Measurements from ENCODE around the gene NLGN1. TPM values are rescaled to one million over a fixed set of nuclear protein-coding genes. Genes with fewer than 3 reads are reported as not detected.

Gene NLGN1
- total and polyA plus RNA-seq, 12 donors: 0.88 to 19.9 (median 12.6) TPM

DNA sequence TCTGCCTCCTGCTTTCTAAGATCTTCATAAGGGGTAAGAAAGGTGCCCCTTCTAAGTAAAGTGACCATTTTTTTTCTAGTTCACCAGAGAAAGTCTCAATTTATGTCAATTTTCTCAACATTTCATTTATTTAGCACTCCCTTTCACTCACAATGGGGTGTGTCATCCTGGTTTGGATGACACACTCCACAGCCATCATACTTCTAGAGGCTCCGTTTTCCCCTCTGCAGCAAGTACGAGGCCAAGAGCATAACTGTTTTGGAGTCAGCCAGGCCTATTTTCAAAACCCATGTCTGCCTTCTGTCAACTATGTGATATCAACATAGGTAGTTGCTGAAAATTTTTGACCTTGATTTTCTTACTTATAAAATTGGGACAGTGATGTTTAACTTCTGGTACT lies 703.2 kb downstream of the NLGN1 start:
- no peak for TF ChIP-seq CTCF (IDR thresholded peaks at IDR 0.05)
- DNase-seq (no peak), ATAC-seq (no peak)
- Histone ChIP-seq H3K36me3 (no peaks in the 10 kb centered on the region), H3K4me1 (no peaks in the 10 kb centered on the region), H3K4me3 (no peak overlapping the region), H3K9me3 (no peaks in the 10 kb centered on the region), H3K27ac (no peak overlapping the region), H3K27me3 (no peaks in the 10 kb centered on the region)
- intact Hi-C loops (cut with DNase I): no loop called here
- 60 to 61% methylated on average over 2 of the region's 2 CpGs for WGBS, 2 donors

DNA sequence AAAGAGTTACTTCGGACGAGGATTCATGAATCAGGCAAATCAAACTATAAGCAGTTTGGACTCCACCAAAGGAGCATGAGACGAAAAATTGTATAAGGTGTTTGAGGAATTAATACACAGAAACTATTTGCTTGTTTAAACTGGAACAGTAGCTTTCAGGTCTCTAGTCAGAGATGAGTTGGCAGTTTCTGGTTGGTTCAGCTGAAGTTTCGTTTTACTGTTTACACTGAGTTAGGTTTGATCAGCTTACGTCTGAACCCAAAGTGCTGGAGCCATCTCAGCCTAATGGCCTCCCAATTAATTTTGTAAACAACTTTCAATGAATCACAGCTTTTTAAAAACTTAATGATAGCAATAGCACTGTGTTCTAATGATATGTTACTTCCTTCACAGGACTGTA lies 703.7 kb downstream of the NLGN1 start:
- H3K4me3 ChIP-seq: no peak overlapping the region
- ATAC-seq (no peak), DNase-seq (no peak)
- no peaks in the 10 kb centered on the region for H3K4me1 ChIP-seq
- no peaks in the 10 kb centered on the region for H3K9me3 ChIP-seq
- intact Hi-C loops (cut with DNase I): no loop called here
- H3K27me3 ChIP-seq: no peaks in the 10 kb centered on the region
- 88 to 89% methylated on average over 5 of the region's 5 CpGs for WGBS, 2 donors
- H3K36me3 ChIP-seq: no peaks in the 10 kb centered on the region
- no peak overlapping the region for H3K27ac ChIP-seq
- TF ChIP-seq CTCF (IDR thresholded peaks at IDR 0.05): no peak

DNA sequence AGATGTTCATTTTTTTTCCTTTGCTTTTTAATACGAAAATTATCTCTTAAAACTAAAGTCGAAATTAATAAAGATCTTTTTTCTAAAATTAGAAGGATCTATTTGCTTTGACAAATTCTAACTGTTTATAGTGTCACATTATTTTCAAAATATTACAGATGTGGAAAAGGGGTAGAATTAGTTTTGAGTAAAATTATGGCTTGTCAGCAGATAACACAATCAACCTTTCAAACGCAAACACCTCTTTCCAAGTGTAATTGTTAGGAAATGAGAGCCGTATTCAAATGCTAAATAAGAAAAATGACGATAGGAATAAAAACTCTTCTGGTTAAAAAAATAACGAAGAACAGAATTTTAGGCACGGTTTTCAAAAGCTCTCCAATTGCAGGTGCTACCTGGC lies 704.7 kb downstream of the NLGN1 start:
- H3K36me3 ChIP-seq: no peaks in the 10 kb centered on the region
- no peak for DNase-seq
- no peak overlapping the region for H3K4me3 ChIP-seq
- no peak for ATAC-seq
- intact Hi-C loops (cut with DNase I): no loop called here
- no peak overlapping the region for H3K27ac ChIP-seq
- H3K9me3 ChIP-seq: no peaks in the 10 kb centered on the region
- TF ChIP-seq CTCF (IDR thresholded peaks at IDR 0.05): no peak
- no peaks in the 10 kb centered on the region for H3K27me3 ChIP-seq
- 83 to 87% methylated on average over 7 of the region's 7 CpGs for WGBS, 2 donors
- H3K4me1 ChIP-seq: no peaks in the 10 kb centered on the region

- H3K4me1 ChIP-seq: no peaks in the 10 kb centered on the region
- intact Hi-C loops (cut with DNase I): no loop called here
- H3K4me3 ChIP-seq: no peak overlapping the region
- WGBS, 2 donors: 76 to 86% methylated on average over 3 of the region's 3 CpGs
- H3K27me3 ChIP-seq: no peaks in the 10 kb centered on the region
- ATAC-seq (no peak), DNase-seq (no peak)
- no peaks in the 10 kb centered on the region for H3K36me3 ChIP-seq
- H3K9me3 ChIP-seq: no peaks in the 10 kb centered on the region
- no peak overlapping the region for H3K27ac ChIP-seq
- no peak for TF ChIP-seq CTCF (IDR thresholded peaks at IDR 0.05)
Observed at GRCh38 chr3:174102866-174103265, 705.3 kb downstream of the NLGN1 start.

- Histone ChIP-seq H3K9me3 (peaks cover 0 to 7% (median 0%) of the 10 kb centered on the region in 11 donors), H3K4me3 (no peak overlapping the region), H3K4me1 (no peaks in the 10 kb centered on the region), H3K36me3 (no peaks in the 10 kb centered on the region), H3K27ac (no peak overlapping the region), H3K27me3 (no peaks in the 10 kb centered on the region)
- no peak for TF ChIP-seq CTCF (IDR thresholded peaks at IDR 0.05)
- 73 to 82% methylated on average over 3 of the region's 3 CpGs for WGBS, 2 donors
- DNase-seq (no peak), ATAC-seq (no peak)
- intact Hi-C loops (cut with DNase I): no loop called here
Observed at GRCh38 chr3:174110761-174111160, 713.2 kb downstream of the NLGN1 start.

Data from heart right ventricle (tissue), 16 donors.